PC-9 (cell line): ENCODE measurements around the gene PFKFB1. TPM values are rescaled to one million over a fixed set of nuclear protein-coding genes. Genes with fewer than 3 reads are reported as not detected.

ENCODE experiments used
- BruUV-seq: library from RNA; stranded (reverse); fragments of 400-500 nt; replicated peaks from 2 replicates; lab custom pipeline; 2021; lab: Mats Ljungman, UMichigan
- CTCF ChIA-PET: fragments of 300-600 bp; sonication (Branson Sonifier 250); formaldehyde crosslinking; loops from one replicate; lab custom pipeline; 2022; ENCODE audit warnings: antibody characterized with exemption; lab: Charles Lee
- POLR2A ChIA-PET: fragments of 300-600 bp; sonication (Branson Sonifier 250); formaldehyde crosslinking; loops from one replicate; lab custom pipeline; 2022; ENCODE audit warnings: antibody characterized with exemption; ENCODE audit not compliant: unreplicated experiment; lab: Charles Lee
- DNase-seq, 2 experiments: peaks; one replicate each; pipeline versions ENCODE4 v3.0.0 to v3.0.0-alpha.2; 2015 to 2022; ENCODE audit warnings: mixed read lengths in 1 of 2
- H2AFZ ChIP-seq: fragments of 200-600 bp; sonication (generic); 2 replicates; pipeline ENCODE4 v1.8.1; 2017; ENCODE audit warnings: antibody characterized with exemption
- H3F3A ChIP-seq: fragments of 200-600 bp; sonication (generic); 2 replicates; pipeline ENCODE4 v1.8.1; 2017; ENCODE audit warnings: antibody characterized with exemption, mild to moderate bottlenecking, low read depth; ENCODE audit not compliant: insufficient read depth
- H3K27ac ChIP-seq: fragments of 200-600 bp; sonication (generic); 2 replicates; pipeline ENCODE4 v1.6.1; 2016; ENCODE audit warnings: mixed run types
- H3K27me3 ChIP-seq: fragments of 200-600 bp; sonication (generic); 2 replicates; pipeline ENCODE4 v1.6.1; 2016; ENCODE audit warnings: low read depth, mixed run types; ENCODE audit not compliant: insufficient read depth
- H3K36me3 ChIP-seq: fragments of 200-600 bp; sonication (generic); 2 replicates; pipeline ENCODE4 v1.6.1; 2016; ENCODE audit warnings: low read depth, mixed run types
- H3K4me1 ChIP-seq: fragments of 200-600 bp; sonication (generic); replicated peaks from 2 replicates; pipeline ENCODE4 v1.6.1; 2016; ENCODE audit warnings: mixed run types; ENCODE audit not compliant: insufficient read depth
- H3K4me2 ChIP-seq: fragments of 200-600 bp; sonication (generic); 2 replicates; pipeline ENCODE4 v1.6.1; 2017; ENCODE audit warnings: mixed run types
- H3K4me3 ChIP-seq: fragments of 200-600 bp; sonication (generic); 2 replicates; pipeline ENCODE4 v1.6.1; 2016; ENCODE audit warnings: mixed run types
- H3K79me2 ChIP-seq: fragments of 200-600 bp; sonication (generic); 2 replicates; pipeline ENCODE4 v1.6.1; 2017; ENCODE audit warnings: low read depth, mixed run types
- H3K9me2 ChIP-seq: fragments of 200-600 bp; sonication (generic); 2 replicates; pipeline ENCODE4 v1.8.1; 2017; ENCODE audit warnings: mild to moderate bottlenecking; ENCODE audit not compliant: insufficient read depth
- H3K9me3 ChIP-seq: fragments of 200-600 bp; sonication (generic); 2 replicates; pipeline ENCODE4 v1.8.1; 2016; ENCODE audit warnings: low read depth; ENCODE audit not compliant: insufficient read depth
- H4K20me1 ChIP-seq: fragments of 200-600 bp; sonication (generic); 2 replicates; pipeline ENCODE4 v1.8.1; 2017; ENCODE audit not compliant: insufficient read depth
- CTCF ChIP-seq: fragments of 200-600 bp; sonication (generic); conservative IDR thresholded peaks from 2 replicates; pipeline ENCODE4 v1.6.1; 2017; ENCODE audit warnings: mixed run types, antibody characterized with exemption, mild to moderate bottlenecking, moderate library complexity
- EZH2 ChIP-seq: fragments of 200-600 bp; sonication (generic); IDR thresholded peaks from 2 replicates; pipeline ENCODE4 v1.8.0; 2017; ENCODE audit warnings: antibody characterized with exemption, low read depth
- intact Hi-C: fragments of 100-400 bp; cut with micrococcal nuclease; formaldehyde crosslinking; loops from one replicate; pipeline ENCODE4 v1.10.0; 2022; ENCODE audit not compliant: unreplicated experiment
- total RNA-seq: library from RNA; stranded (reverse); gene quantifications from 2 replicates; pipeline ENCODE4 v1.2.3, GENCODE V29; 2021

Gene PFKFB1
- total RNA-seq, 1 experiment from 2014 or later = 0.74 TPM

GRCh38 chrX:55008571-55009358 lies 14.8 kb upstream of the PFKFB1 start:
- TF ChIP-seq EZH2 (no peak), CTCF (no peak)
- peak; percentile 71 to 95 for DNase-seq
- Histone ChIP-seq H3K9me2 (no peaks in the 10 kb centered on the region), H3K27ac (peak overlapping the region; percentile 96), H2AFZ (no peak overlapping the region), H3K4me3 (no peak overlapping the region), H3K9me3 (no peaks in the 10 kb centered on the region), H3F3A (peaks cover 36% of the 10 kb centered on the region), H3K36me3 (peaks cover 9% of the 10 kb centered on the region; the same call in 1 of the 2 replicates), H3K79me2 (no peaks in the 10 kb centered on the region), H3K27me3 (no peaks in the 10 kb centered on the region), H4K20me1 (no peaks in the 10 kb centered on the region), H3K4me1 (peaks cover 72% of the 10 kb centered on the region), H3K4me2 (peak overlapping the region; percentile 59)
- ChIA-PET POLR2A (interaction anchor here (0.6 to 2.3 kb wide), 6 partner anchors 8 to 1746 kb away, joined by 3 to 16 read pairs (median 5); partner anchors contain the start of gene APEX2), CTCF (interaction anchor here (0.6 kb wide), 3 partner anchors 49 to 830 kb away, joined by 3 to 4 read pairs (median 3); no protein-coding TSS in a partner anchor)
- intact Hi-C loops = loop anchor here (1.0 to 10.0 kb wide), 4 partner anchors 156 to 1324 kb away; partner anchors contain the start of genes FAM120C and HUWE1
- TSS peak; percentile 6 for BruUV-seq

- H3F3A ChIP-seq = peaks cover 36% of the 10 kb centered on the region
- no peaks in the 10 kb centered on the region for H3K9me2 ChIP-seq
- H3K4me1 ChIP-seq = peaks cover 84% of the 10 kb centered on the region
- DNase-seq = peak; percentile 32 to 65
- H3K36me3 ChIP-seq = peaks cover 15% of the 10 kb centered on the region
- TF ChIP-seq EZH2 (no peak), CTCF (no peak)
- intact Hi-C loops = loop anchor here (1.0 to 10.0 kb wide), 4 partner anchors 157 to 1323 kb away; partner anchors contain the start of genes FAM120C and HUWE1
- H3K27me3 ChIP-seq = no peaks in the 10 kb centered on the region
- no peaks in the 10 kb centered on the region for H3K9me3 ChIP-seq
- peak overlapping the region; percentile 72 for H3K4me2 ChIP-seq
- H3K4me3 ChIP-seq = no peak overlapping the region
- H3K79me2 ChIP-seq = 0 out of 2 replicates have a peak, but pooled peaks cover 4% of the 10 kb centered on the region
- no TSS peak for BruUV-seq
- ChIA-PET POLR2A (interaction anchor here (0.7 kb wide), 3 partner anchors 9 to 1226 kb away, joined by 6 to 7 read pairs (median 6); no protein-coding TSS in a partner anchor), CTCF (interaction anchor here (0.6 kb wide), 1 partner anchor 829 kb away, joined by 3 read pairs; no protein-coding TSS in a partner anchor)
- no peaks in the 10 kb centered on the region for H4K20me1 ChIP-seq
- no peak overlapping the region for H2AFZ ChIP-seq
- peak overlapping the region; percentile 96 for H3K27ac ChIP-seq
These were observed 13.7 kb upstream of the PFKFB1 start for GRCh38 chrX:55007656-55008055.

GRCh38 chrX:55006827-55007621 lies 13.0 kb upstream of the PFKFB1 start:
- POLR2A ChIA-PET = interaction anchor here (0.7 kb wide), 1 partner anchor 1226 kb away, joined by 7 read pairs; no protein-coding TSS in a partner anchor

More at GRCh38 chrX:55006827-55007621, 13.0 kb upstream of the PFKFB1 start:
- intact Hi-C loops = loop anchor here (5.0 to 10.0 kb wide), 3 partner anchors 158 to 1322 kb away; partner anchors contain the start of genes FAM120C and HUWE1
- Histone ChIP-seq H2AFZ (no peak overlapping the region), H3K4me3 (no peak overlapping the region), H3K27ac (peak overlapping the region; percentile 96), H3F3A (peaks cover 36% of the 10 kb centered on the region), H3K9me2 (no peaks in the 10 kb centered on the region), H3K4me1 (peaks cover 89% of the 10 kb centered on the region), H3K9me3 (no peaks in the 10 kb centered on the region), H3K27me3 (no peaks in the 10 kb centered on the region), H4K20me1 (no peaks in the 10 kb centered on the region), H3K79me2 (peaks cover 10% of the 10 kb centered on the region; the same call in 1 of the 2 replicates), H3K36me3 (peaks cover 18% of the 10 kb centered on the region), H3K4me2 (peak overlapping the region; percentile 72)
- BruUV-seq = no TSS peak
- CTCF ChIA-PET = no interaction called here
- TF ChIP-seq CTCF (no peak), EZH2 (no peak)
- DNase-seq = no peak
